Measurements from ENCODE around the gene RFC4. TPM values are rescaled to one million over a fixed set of nuclear protein-coding genes. Genes with fewer than 3 reads are reported as not detected.

RFC4 gene
- total RNA-seq, 1 donor from 2014 or later = 105 TPM

DNA sequence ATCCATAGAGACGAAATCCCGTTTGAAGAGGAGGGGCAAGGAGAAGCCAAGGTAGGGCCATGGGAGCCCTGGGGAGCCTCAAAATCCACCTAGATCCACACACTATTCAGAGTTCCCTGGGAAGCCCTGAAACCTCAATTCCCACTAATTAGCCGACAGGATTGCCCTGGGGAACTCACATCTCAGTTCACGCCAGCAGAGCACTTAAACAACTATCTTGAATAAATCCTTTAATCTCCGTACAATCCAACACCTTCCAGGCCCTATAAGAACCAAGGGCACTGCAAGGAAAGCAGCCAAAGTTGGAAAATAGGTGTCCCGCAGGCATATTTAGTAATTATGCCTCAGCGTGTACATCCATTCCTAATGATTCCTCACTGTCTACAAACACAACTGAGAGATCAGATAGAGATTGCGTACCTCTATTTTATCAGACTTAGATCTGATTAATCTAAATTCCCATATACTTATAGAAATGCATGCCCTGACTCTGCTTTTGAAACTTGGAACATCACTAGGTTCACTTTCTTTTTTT, 48.5 kb downstream of the RFC4 start:
- Mint-ChIP-seq H3K9me3 (no peaks in the 10 kb centered on the region), H3K27me3 (ENCODE audit: low read depth) (peaks cover 14% of the 10 kb centered on the region), H3K36me3 (ENCODE audit: low read depth) (no peaks in the 10 kb centered on the region), H3K27ac (ENCODE audit: unreplicated experiment) (peak overlapping the region; percentile 35), H3K4me3 (no peak overlapping the region), H3K4me1 (no peaks in the 10 kb centered on the region)
- TF ChIP-seq CTCF (conservative IDR thresholded peaks at IDR 0.05) = no peak
- no peak for DNase-seq (ENCODE audit: low read depth, low spot score)

DNA sequence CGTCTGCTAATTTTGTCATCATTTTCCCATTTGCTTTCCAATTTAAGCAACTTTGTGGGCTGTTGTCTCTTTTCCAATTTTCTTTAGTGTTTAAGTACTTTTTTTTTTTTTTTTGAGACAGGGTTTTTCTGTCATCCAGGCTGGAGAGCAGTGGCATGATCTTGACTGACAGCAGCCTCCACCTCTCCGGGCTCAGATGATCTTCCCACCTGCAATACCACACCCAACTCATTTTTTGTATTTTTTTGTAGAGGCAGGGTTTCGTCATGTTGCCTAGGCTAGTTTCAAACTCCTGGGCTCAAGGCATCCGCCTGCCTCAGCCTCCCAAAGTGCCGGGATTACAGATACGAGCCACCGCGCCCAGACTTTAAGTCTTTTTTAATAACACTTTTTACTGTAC, 49.1 kb downstream of the RFC4 start:
- H3K36me3 Mint-ChIP-seq (ENCODE audit: low read depth) = no peaks in the 10 kb centered on the region
- no peak overlapping the region for H3K27ac Mint-ChIP-seq (ENCODE audit: unreplicated experiment)
- H3K27me3 Mint-ChIP-seq (ENCODE audit: low read depth) = peaks cover 14% of the 10 kb centered on the region
- no peak for TF ChIP-seq CTCF (conservative IDR thresholded peaks at IDR 0.05)
- no peaks in the 10 kb centered on the region for H3K4me1 Mint-ChIP-seq
- no peaks in the 10 kb centered on the region for H3K9me3 Mint-ChIP-seq
- no peak for DNase-seq (ENCODE audit: low read depth, low spot score)
- no peak overlapping the region for H3K4me3 Mint-ChIP-seq

DNA sequence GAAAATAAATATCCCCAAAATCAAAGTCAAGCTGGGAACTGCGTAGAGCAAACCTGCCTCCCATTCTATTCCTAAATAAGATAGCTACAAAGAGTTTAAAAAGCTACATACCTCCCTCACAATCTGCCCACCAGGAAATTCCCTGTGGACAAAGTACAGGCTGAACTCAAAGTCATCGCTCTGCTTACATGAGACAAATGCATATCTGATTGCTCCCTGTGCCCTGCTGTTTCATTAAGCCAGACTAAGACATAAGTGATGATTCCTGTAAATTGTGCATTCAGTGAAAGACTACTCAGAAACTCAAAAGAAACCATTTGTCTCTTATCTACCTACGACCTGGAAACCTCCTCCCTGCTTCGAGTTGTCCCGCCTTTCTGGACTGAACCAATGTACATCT, 51.4 kb downstream of the RFC4 start:
- Mint-ChIP-seq H3K27me3 (ENCODE audit: low read depth) (peaks cover 18% of the 10 kb centered on the region), H3K27ac (ENCODE audit: unreplicated experiment) (no peak overlapping the region), H3K4me3 (no peak overlapping the region), H3K9me3 (no peaks in the 10 kb centered on the region), H3K36me3 (ENCODE audit: low read depth) (no peaks in the 10 kb centered on the region), H3K4me1 (no peaks in the 10 kb centered on the region)
- no peak for TF ChIP-seq CTCF (conservative IDR thresholded peaks at IDR 0.05)
- DNase-seq (ENCODE audit: low read depth, low spot score) = no peak

DNA sequence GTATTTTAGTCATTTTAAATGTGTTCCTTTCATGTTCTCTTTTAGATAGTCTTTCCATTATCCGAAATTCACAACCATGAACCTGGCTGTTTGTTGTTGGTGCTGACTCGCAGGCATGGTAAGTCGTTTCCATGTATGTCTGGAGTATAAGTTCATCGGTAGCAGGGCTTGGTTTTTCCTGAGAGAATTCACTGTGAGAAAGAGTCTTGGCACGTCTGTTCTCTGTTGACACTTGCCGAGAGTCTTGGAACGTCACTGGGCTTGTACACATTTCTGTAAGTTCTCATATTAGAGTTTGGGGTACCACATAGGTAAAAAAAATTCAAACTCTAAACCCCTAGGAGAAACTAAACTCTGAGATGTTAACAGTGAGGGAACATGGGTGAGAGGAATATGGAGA, 52.3 kb downstream of the RFC4 start:
- H3K27me3 Mint-ChIP-seq (ENCODE audit: low read depth) = peaks cover 18% of the 10 kb centered on the region
- H3K36me3 Mint-ChIP-seq (ENCODE audit: low read depth) = no peaks in the 10 kb centered on the region
- TF ChIP-seq CTCF (conservative IDR thresholded peaks at IDR 0.05) = no peak
- H3K4me3 Mint-ChIP-seq = no peak overlapping the region
- no peaks in the 10 kb centered on the region for H3K4me1 Mint-ChIP-seq
- H3K27ac Mint-ChIP-seq (ENCODE audit: unreplicated experiment) = no peak overlapping the region
- no peaks in the 10 kb centered on the region for H3K9me3 Mint-ChIP-seq
- DNase-seq (ENCODE audit: low read depth, low spot score) = no peak

DNA sequence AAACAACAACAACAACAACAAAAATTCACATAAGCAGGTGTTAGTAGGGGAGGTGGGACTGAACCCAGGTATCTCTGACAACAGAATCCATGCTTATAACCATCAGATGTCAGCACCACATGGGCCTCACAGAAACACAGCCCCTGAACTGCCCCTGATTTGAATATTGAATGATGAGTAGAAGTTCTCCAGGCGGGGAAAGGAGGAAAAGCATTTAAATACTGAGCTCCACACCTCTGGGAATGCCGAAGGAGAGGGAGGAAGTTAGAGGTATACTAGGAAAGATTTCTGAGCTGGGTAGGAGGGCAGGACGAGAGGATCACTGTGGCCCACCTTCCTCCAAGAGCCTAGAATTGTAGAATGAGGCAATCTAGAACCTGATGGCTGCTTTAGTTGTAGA, 54.8 kb downstream of the RFC4 start:
- DNase-seq (ENCODE audit: low read depth, low spot score) = no peak
- Mint-ChIP-seq H3K9me3 (no peaks in the 10 kb centered on the region), H3K27ac (ENCODE audit: unreplicated experiment) (no peak overlapping the region), H3K4me3 (no peak overlapping the region), H3K36me3 (ENCODE audit: low read depth) (no peaks in the 10 kb centered on the region), H3K27me3 (ENCODE audit: low read depth) (peaks cover 18% of the 10 kb centered on the region), H3K4me1 (no peaks in the 10 kb centered on the region)
- TF ChIP-seq CTCF (conservative IDR thresholded peaks at IDR 0.05) = no peak

DNA sequence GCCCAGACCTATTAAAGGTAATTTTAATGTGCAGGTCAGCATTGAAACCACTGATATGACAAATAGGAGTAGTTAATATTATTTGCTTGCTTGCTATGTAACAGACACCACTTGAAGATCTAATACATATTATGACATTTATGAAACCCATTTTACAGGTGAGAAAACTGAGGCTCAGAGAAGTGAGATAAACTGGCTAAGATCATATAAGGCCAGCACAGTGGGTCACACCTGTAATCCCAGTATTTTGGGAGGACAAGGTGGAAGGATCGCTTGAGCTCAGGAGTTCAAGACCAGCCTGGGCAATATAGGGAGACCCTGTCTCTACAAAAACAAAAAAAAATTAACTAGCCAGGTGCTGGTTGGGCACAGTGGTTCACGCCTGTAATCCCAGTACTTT, 56.0 kb downstream of the RFC4 start:
- no peaks in the 10 kb centered on the region for H3K36me3 Mint-ChIP-seq (ENCODE audit: low read depth)
- peaks cover 6% of the 10 kb centered on the region for H3K4me1 Mint-ChIP-seq
- H3K9me3 Mint-ChIP-seq = peaks cover 3% of the 10 kb centered on the region
- peaks cover 17% of the 10 kb centered on the region for H3K27me3 Mint-ChIP-seq (ENCODE audit: low read depth)
- TF ChIP-seq CTCF (conservative IDR thresholded peaks at IDR 0.05) = no peak
- DNase-seq (ENCODE audit: low read depth, low spot score) = no peak
- no peak overlapping the region for H3K4me3 Mint-ChIP-seq
- H3K27ac Mint-ChIP-seq (ENCODE audit: unreplicated experiment) = no peak overlapping the region
